NAMALWA (cell line): ENCODE data around the gene ICOSLG.
"Not testable (repeated sequence)": the region's sequence is repeated elsewhere in the genome, so short reads cannot be mapped to it uniquely, and the experiment has no call there.

Experiments
- DNase-seq: peaks from one replicate; pipeline ENCODE4 v3.0.0-alpha.2; 2015; ENCODE audit warnings: low spot score

Gene ICOSLG

DNA sequence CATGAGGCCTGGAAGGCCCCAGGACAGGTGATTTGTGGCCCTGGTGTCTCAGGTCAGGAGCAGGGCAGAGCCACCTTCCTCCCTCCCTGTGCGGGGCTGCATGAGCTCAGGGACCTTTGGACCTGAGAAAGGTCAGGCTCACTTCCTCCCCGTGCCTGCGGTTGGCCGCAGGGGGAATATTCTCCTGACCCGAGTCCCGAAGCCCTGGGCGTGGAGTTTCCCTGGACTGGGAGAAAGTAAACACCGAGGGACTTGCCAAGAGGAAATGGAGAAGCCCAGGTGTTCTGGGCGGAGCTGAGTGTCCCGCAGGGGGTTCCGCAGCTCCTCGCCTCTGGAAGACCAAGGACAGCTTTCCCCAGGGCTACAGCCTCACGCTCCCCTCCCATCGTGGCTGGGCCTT, 64.6 kb downstream of the ICOSLG start:
- not testable (repeated sequence) for DNase-seq

DNA sequence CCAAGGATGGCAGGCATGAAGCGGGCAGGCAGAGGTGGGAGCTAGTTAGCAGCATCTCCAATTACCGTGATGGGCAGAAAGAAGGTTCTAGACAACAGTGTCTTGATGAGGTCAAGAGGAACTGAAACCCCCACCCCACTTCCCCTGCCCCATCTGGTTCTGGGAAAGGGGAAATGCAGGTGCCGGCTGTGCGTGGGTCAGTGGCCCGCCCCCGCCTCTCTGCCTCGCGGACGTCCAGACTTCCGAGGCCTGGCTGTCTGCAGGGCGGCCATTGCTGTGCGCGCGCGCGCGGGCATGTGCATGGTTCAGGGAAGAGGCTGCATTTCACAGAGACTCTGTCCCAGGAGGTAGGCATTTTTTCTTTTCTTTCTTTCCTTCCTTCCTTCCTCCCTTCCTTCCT, 65.6 kb downstream of the ICOSLG start:
- DNase-seq, result not testable (repeated sequence)
